Measurements from ENCODE around the gene MXD1.
"Not testable (repeated sequence)": the region's sequence is repeated elsewhere in the genome, so short reads cannot be mapped to it uniquely, and the experiment has no call there.

- TF ChIP-seq POLR2A (IDR thresholded peaks at IDR 0.05; ENCODE audit: low read depth); POLR2AphosphoS5 (IDR thresholded peaks at IDR 0.05); CTCF (IDR thresholded peaks at IDR 0.05); EP300 (IDR thresholded peaks at IDR 0.05): not testable (repeated sequence)
Measured at GRCh38 chr2:69894737-69895136, 20.2 kb upstream of the MXD1 start.

Data from esophagus muscularis mucosa (tissue), 4 donors.